RWPE2 (cell line): ENCODE data around the gene LIMCH1.

Experiments used
- ATAC-seq: fragments of 200-7000 bp; cut with Tn5 transposase; 3 replicates; pipeline ENCODE4 v1.9.1; 2021; ENCODE audit warnings: low read depth
- DNase-seq: peaks from one replicate; pipeline ENCODE4 v3.0.0-alpha.2; 2020; ENCODE audit warnings: low spot score
- H3K27ac ChIP-seq: fragments of 450-650 bp; 2 replicates; pipeline ENCODE4 v1.5.1; 2017; ENCODE audit warnings: mild to moderate bottlenecking; ENCODE audit not compliant: poor library complexity, severe bottlenecking
- H3K27me3 ChIP-seq: fragments of 250-450 bp; sonication (Bioruptor Pico); 2 replicates; pipeline ENCODE4 v1.5.1; 2021; ENCODE audit warnings: mild to moderate bottlenecking, moderate library complexity; ENCODE audit not compliant: insufficient read depth, poor library complexity, severe bottlenecking
- H3K36me3 ChIP-seq: fragments of 250-450 bp; sonication (Bioruptor Pico); 2 replicates; pipeline ENCODE4 v1.5.1; 2020; ENCODE audit warnings: low read depth, mild to moderate bottlenecking, moderate library complexity
- H3K4me1 ChIP-seq: fragments of 250-450 bp; sonication (Bioruptor Pico); 2 replicates; pipeline ENCODE4 v1.5.1; 2021; ENCODE audit warnings: mild to moderate bottlenecking, moderate library complexity; ENCODE audit not compliant: insufficient read depth, poor library complexity, severe bottlenecking
- H3K4me3 ChIP-seq: fragments of 250-450 bp; sonication (Bioruptor Pico); 2 replicates; pipeline ENCODE4 v1.5.1; 2021; ENCODE audit warnings: mild to moderate bottlenecking, moderate library complexity; ENCODE audit not compliant: severe bottlenecking
- H3K9me3 ChIP-seq: fragments of 250-450 bp; sonication (Bioruptor Pico); 2 replicates; pipeline ENCODE4 v1.5.1; 2021; ENCODE audit warnings: mild to moderate bottlenecking, moderate library complexity; ENCODE audit not compliant: severe bottlenecking
- CTCF ChIP-seq: fragments of 450-650 bp; IDR thresholded peaks from one replicate; pipeline ENCODE4 v1.5.1; 2017; ENCODE audit warnings: mild to moderate bottlenecking, moderate library complexity; ENCODE audit not compliant: poor library complexity, severe bottlenecking

Gene LIMCH1

GRCh38 chr4:41587286-41587685, 49.3 kb downstream of the LIMCH1 start:
- no peak for TF ChIP-seq CTCF
- Histone ChIP-seq H3K27ac (no peak overlapping the region), H3K36me3 (peaks cover 13% of the 10 kb centered on the region), H3K4me1 (peaks cover 5% of the 10 kb centered on the region), H3K27me3 (no peaks in the 10 kb centered on the region), H3K4me3 (no peak overlapping the region), H3K9me3 (peaks cover 6% of the 10 kb centered on the region)
- DNase-seq (no peak), ATAC-seq (no peak)

GRCh38 chr4:41590591-41590990, 52.6 kb downstream of the LIMCH1 start:
- no peak overlapping the region for H3K4me3 ChIP-seq
- no peak for TF ChIP-seq CTCF
- no peaks in the 10 kb centered on the region for H3K27me3 ChIP-seq
- DNase-seq: no peak
- H3K9me3 ChIP-seq: no peaks in the 10 kb centered on the region
- H3K36me3 ChIP-seq: no peaks in the 10 kb centered on the region
- no peak overlapping the region for H3K27ac ChIP-seq
- ATAC-seq: 0 out of 3 replicates have a peak, but pooled peaks have one; percentile 41
- H3K4me1 ChIP-seq: peaks cover 5% of the 10 kb centered on the region

DNA sequence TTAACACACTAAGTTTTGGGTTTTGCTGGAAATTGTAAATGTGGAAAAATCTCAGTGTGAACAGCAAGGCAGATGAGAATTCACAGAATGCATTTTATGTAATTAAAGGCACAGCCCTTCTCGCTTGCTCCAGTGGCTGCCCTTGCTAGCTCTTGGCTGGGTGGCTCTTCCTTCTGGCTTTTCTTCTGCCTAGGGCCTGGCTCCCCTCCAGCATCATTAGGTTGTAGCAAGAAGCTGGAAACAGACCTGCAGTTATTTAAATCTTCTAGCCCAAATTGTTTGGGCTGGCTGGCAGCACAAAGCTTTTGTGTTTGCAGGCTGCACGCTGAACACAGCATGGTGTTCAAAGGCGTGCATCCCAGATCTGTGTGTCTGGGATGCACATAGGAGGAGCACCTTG, 56.5 kb downstream of the LIMCH1 start:
- H3K4me3 ChIP-seq: no peak overlapping the region
- no peaks in the 10 kb centered on the region for H3K9me3 ChIP-seq
- ATAC-seq (no peak), DNase-seq (no peak)
- H3K27ac ChIP-seq: no peak overlapping the region
- H3K27me3 ChIP-seq: no peaks in the 10 kb centered on the region
- H3K4me1 ChIP-seq: peaks cover 9% of the 10 kb centered on the region
- no peak for TF ChIP-seq CTCF
- H3K36me3 ChIP-seq: peaks cover 4% of the 10 kb centered on the region; the same call in 1 of the 2 replicates

GRCh38 chr4:41597494-41597893, 59.5 kb downstream of the LIMCH1 start:
- H3K9me3 ChIP-seq: no peaks in the 10 kb centered on the region
- H3K27ac ChIP-seq: no peak overlapping the region
- H3K4me1 ChIP-seq: peaks cover 21% of the 10 kb centered on the region
- DNase-seq: no peak
- H3K27me3 ChIP-seq: no peaks in the 10 kb centered on the region
- TF ChIP-seq CTCF: no peak
- no peak for ATAC-seq
- no peak overlapping the region for H3K4me3 ChIP-seq
- H3K36me3 ChIP-seq: peaks cover 11% of the 10 kb centered on the region; the same call in 1 of the 2 replicates

GRCh38 chr4:41598580-41598979, 60.6 kb downstream of the LIMCH1 start:
- peaks cover 21% of the 10 kb centered on the region for H3K4me1 ChIP-seq
- H3K27me3 ChIP-seq: no peaks in the 10 kb centered on the region
- H3K4me3 ChIP-seq: no peak overlapping the region
- H3K27ac ChIP-seq: no peak overlapping the region
- H3K9me3 ChIP-seq: no peaks in the 10 kb centered on the region
- H3K36me3 ChIP-seq: peaks cover 11% of the 10 kb centered on the region; the same call in 1 of the 2 replicates
- no peak for ATAC-seq
- DNase-seq: no peak
- no peak for TF ChIP-seq CTCF
